ENCODE results near the gene CEP57L1.

Gene CEP57L1

DNA sequence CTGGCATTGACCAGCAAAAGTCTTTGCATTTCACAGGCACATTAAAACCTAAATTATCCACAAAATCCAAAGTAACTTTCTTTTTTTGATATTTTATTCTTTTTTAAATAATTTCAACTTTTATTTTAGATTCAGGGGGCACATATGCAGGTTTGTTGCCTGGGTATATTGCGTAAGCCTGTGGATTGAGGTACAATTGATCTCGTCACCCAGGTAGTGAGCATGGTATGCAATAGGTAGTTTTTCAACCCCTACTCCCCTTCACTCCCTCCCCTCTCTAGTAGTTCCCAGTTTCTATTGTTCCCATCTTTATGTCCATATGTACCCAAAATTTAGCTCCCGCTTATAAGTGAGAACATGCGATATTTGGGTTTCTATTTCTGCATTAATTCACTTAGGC is 97.6 kb downstream of the CEP57L1 start:
- Mint-ChIP-seq H3K36me3 (peaks cover 5% of the 10 kb centered on the region), H3K4me3 (no peak overlapping the region), H3K9me3 (peaks cover 10% of the 10 kb centered on the region), H3K4me1 (no peaks in the 10 kb centered on the region), H3K27ac (no peak overlapping the region)
- DNase-seq (ENCODE audit: low spot score in 2 of 2) (no peak), ATAC-seq (no peak)

DNA sequence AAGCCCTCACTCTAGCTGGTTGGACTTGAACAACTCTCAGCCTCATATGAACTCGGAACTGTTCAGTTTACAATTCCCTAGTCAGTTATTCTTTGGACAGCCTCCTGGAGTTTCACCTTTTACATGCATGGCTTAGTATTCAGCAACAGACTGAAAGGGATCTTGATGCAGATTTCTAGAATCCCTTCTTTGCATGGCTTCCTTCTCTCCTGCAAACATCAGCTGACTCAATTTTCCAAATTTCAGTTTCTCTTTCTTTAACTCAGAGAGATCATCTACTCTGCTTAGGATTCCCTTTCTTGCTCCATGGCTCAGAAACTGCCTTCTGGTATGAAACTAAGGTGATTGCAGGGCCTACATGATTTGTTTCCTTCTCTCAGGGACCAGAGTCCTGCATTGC is 99.6 kb downstream of the CEP57L1 start:
- no peaks in the 10 kb centered on the region for H3K4me1 Mint-ChIP-seq
- ATAC-seq, result no peak
- DNase-seq (ENCODE audit: low spot score in 2 of 2), result no peak
- peaks cover 5% of the 10 kb centered on the region for H3K36me3 Mint-ChIP-seq
- H3K27ac Mint-ChIP-seq, result no peak overlapping the region
- peaks cover 10% of the 10 kb centered on the region for H3K9me3 Mint-ChIP-seq
- H3K4me3 Mint-ChIP-seq, result no peak overlapping the region

DNA sequence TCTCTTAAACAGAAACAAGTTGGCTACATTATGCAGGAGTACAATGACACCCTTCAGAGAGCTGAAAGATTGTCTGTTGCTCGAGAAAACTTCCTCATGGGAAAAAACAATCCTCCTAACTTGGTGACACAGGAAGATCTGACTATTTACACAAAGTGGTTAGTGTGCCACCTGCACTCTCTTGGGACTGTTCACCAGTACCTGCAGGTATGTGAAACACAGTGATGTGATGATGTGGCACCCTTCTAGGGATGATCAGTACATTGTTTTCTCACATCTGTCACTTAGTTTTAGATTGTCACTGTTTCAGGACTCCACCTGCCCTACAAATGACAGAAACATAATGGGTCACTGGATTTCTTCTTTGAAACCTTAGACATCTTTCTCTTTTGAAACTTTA is 101.8 kb downstream of the CEP57L1 start:
- Mint-ChIP-seq H3K9me3 (peaks cover 3% of the 10 kb centered on the region), H3K27ac (no peak overlapping the region), H3K36me3 (peaks cover 5% of the 10 kb centered on the region), H3K4me3 (no peak overlapping the region), H3K4me1 (no peaks in the 10 kb centered on the region)
- ATAC-seq (peak; percentile 57), DNase-seq (ENCODE audit: low spot score in 2 of 2) (no peak)

DNA sequence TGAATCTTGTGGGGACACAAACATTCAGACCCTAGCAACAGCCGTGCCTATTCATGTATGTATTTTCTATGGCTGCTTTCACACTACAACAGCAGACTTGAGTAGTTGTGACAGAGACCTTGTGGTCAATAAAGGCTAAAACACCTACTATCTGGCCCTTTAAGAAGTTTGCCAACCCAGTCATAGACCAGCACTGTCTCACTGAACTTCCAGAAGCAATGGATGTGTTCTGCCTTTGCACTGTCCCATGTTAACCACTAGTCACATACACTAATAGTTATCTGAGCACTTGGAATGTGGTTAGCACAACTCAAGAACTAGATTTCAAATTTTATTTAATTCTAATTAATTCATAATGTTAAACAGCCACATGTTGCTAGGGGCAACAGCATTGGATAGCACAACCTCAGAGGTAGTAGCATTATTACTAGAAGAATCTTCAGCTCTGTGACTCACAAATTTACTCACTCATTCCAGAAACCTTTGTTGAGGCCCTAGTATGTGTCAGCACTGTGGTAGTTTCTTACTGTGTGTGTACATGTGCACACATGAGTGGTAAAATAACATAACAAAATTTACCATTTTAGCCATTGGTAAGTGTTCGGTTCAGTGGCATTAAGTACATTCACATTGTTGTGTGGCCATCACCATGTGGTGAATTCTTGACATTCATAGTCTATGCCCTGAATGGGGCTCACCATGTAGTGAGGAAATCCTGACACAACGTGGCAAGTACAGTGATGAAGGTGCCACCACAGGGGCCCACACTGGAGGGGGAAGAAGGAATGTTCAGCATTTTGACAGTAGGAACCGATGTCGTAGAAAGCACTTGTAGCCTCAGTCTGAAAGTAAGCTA is 107.3 kb downstream of the CEP57L1 start:
- peak; percentile 10 to 62 for DNase-seq (ENCODE audit: low spot score in 2 of 2)
- H3K36me3 Mint-ChIP-seq, result no peaks in the 10 kb centered on the region
- H3K9me3 Mint-ChIP-seq, result no peaks in the 10 kb centered on the region
- peak overlapping the region; percentile 14 for H3K4me3 Mint-ChIP-seq
- H3K4me1 Mint-ChIP-seq, result peaks cover 5% of the 10 kb centered on the region
- H3K27ac Mint-ChIP-seq, result peak overlapping the region; percentile 90
- peak; percentile 98 for ATAC-seq

DNA sequence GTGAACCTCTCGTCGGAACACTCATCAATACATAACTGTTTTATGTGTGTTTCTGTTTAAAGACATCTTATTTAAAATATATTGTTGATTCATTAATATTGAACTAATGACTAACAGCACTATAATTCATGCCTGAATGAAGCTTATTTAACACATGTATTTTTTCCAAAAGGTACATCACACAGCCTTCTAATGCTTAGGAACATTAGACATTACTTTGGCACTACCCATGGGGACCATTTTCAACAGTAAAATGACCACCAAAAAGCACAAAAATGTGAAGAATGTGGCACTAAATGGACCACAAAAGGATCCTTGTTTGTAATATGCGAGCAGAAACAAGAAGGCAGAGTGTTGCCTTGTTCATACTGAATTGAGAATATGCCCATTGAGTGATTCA is 109.2 kb downstream of the CEP57L1 start:
- Mint-ChIP-seq H3K9me3 (no peaks in the 10 kb centered on the region), H3K4me1 (peaks cover 5% of the 10 kb centered on the region), H3K4me3 (no peak overlapping the region), H3K27ac (no peak overlapping the region), H3K36me3 (no peaks in the 10 kb centered on the region)
- no peak for DNase-seq (ENCODE audit: low spot score in 2 of 2)
- no peak for ATAC-seq

DNA sequence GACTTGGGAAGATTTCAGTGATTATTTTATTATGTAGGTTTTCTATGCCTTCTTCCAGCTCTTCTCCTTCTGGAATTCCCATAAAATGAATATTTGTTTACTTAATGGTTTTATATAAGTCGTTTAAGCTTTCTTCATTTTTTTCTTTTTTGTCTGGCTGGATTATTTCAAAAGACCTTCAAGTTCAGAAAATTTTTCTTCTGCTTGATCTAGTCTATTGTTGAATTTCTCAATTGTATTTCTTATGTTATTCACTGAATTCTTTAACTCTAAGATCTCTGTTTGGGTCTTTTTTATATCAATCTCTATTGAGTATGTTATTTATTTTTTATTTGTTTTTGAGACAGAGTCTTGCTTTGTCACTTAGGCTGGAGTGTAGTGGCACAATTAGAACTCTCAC is 117.4 kb downstream of the CEP57L1 start:
- Mint-ChIP-seq H3K27ac (no peak overlapping the region), H3K4me1 (no peaks in the 10 kb centered on the region), H3K9me3 (peaks cover 4% of the 10 kb centered on the region), H3K4me3 (no peak overlapping the region), H3K36me3 (no peaks in the 10 kb centered on the region)
- DNase-seq (ENCODE audit: low spot score in 2 of 2) (no peak), ATAC-seq (no peak)

All from stimulated activated effector memory CD8-positive, alpha-beta T cell treated with anti-CD3 and anti-CD28 coated beads, Interleukin-12 subunit alpha, Interleukin-12 subunit beta, amount 100 ng/mL, for 72 hours (primary cell).